ENCODE measurements around the gene CPAMD8. TPM values are rescaled to one million over a fixed set of nuclear protein-coding genes. Genes with fewer than 3 reads are reported as not detected.

The CPAMD8 gene
- total and polyA plus RNA-seq, 2 of the 8 experiments (the other 6 are each of a cell fraction or from before 2014, with no cell fraction given) = 6.1 to 9.2 TPM

DNA sequence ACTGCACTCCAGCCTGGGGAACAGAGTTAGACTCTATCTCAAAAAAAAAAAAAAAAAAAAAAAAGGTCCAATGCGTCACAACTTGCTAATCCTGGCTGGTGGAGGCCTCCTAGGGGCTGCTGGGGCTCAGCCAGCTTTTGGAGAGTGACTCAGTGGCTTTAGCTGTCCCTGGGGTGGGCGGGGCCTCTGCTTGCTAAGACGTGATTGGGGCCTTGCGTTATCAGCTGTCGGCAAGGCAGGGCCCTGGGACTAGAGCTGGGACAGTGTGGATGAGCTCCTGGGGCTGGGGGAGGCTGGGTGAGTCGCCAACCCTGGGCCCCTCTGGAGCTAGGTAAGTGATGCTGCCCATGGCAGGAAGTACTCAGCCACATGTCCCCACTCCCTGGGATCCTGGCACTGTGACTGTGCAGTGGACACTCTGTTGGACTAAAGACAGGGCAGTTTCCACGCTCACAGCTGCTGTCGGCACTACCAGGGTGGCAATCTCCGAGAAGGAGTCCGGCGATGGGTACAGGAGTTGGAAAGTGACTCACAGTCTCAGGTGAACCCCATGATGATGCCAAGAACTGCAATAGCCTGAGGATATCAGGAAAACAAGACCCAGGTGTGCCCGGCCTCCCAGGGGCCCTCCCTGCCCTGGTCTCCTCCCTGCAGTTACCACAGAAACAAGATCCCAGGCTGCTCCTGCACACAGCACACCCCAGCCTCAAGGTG lies 105.6 kb downstream of the CPAMD8 start (continued):
- TF ChIP-seq, protein P1, sequence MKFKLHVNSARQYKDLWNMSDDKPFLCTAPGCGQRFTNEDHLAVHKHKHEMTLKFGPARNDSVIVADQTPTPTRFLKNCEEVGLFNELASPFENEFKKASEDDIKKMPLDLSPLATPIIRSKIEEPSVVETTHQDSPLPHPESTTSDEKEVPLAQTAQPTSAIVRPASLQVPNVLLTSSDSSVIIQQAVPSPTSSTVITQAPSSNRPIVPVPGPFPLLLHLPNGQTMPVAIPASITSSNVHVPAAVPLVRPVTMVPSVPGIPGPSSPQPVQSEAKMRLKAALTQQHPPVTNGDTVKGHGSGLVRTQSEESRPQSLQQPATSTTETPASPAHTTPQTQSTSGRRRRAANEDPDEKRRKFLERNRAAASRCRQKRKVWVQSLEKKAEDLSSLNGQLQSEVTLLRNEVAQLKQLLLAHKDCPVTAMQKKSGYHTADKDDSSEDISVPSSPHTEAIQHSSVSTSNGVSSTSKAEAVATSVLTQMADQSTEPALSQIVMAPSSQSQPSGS (IDR thresholded peaks at IDR 0.05; ENCODE audit: low read length) = no peak
- no peak for TF ChIP-seq EP300 (IDR thresholded peaks at IDR 0.05; ENCODE audit: borderline replicate concordance in 1 of 2, low read depth in 2 of 2, low read length in 2 of 2)

All from H1 (cell line).